ENCODE data around the gene WWC1. TPM values are rescaled to one million over a fixed set of nuclear protein-coding genes. Genes with fewer than 3 reads are reported as not detected.

Gene WWC1
- total and polyA plus RNA-seq, 10 of the 15 experiments (the other 5 are each of a cell fraction or from before 2014, with no cell fraction given): 0.50 to 7.8 (median 2.5) TPM

- no peak for ATAC-seq
- TF ChIP-seq SREBF1 (IDR thresholded peaks at IDR 0.05; ENCODE audit: low read length): no peak
- TF ChIP-seq MTA3 (IDR thresholded peaks at IDR 0.05; ENCODE audit: borderline replicate concordance, low read length): no peak
- no peak for TF ChIP-seq BRCA1 (IDR thresholded peaks at IDR 0.05; ENCODE audit: low read depth, low read length)
- no peak for TF ChIP-seq PML (IDR thresholded peaks at IDR 0.05; ENCODE audit: low read length)
- TF ChIP-seq CREB1 (IDR thresholded peaks at IDR 0.05; ENCODE audit: low read depth): no peak
- TF ChIP-seq NFXL1 (IDR thresholded peaks at IDR 0.05; ENCODE audit: borderline replicate concordance): no peak
- no peak for TF ChIP-seq USF2 (IDR thresholded peaks at IDR 0.05; ENCODE audit: borderline replicate concordance, low read depth, low read length)
- no peak for TF ChIP-seq PAX8 (IDR thresholded peaks at IDR 0.05)
- no peak for TF ChIP-seq RAD51 (IDR thresholded peaks at IDR 0.05)
- TF ChIP-seq SIN3A (IDR thresholded peaks at IDR 0.05; ENCODE audit: low read depth, low read length): no peak
- TF ChIP-seq SMAD5 (IDR thresholded peaks at IDR 0.05; ENCODE audit: low read depth): no peak
- no peak for TF ChIP-seq SMAD1 (IDR thresholded peaks at IDR 0.05; ENCODE audit: low read depth, partially characterized antibody)
- TF ChIP-seq SP1 (IDR thresholded peaks at IDR 0.05; ENCODE audit: low read depth, low read length): no peak
- TF ChIP-seq LARP7 (IDR thresholded peaks at IDR 0.05): no peak
- no peak for TF ChIP-seq WRNIP1 (IDR thresholded peaks at IDR 0.05; ENCODE audit: borderline replicate concordance, low read depth, low read length)
- no peak for TF ChIP-seq E2F4 (IDR thresholded peaks at IDR 0.05; ENCODE audit: low read depth, low read length)
- no peak for TF ChIP-seq MYC (IDR thresholded peaks at IDR 0.05; ENCODE audit: insufficient read depth, insufficient read length, insufficient replicate concordance, low read length, severe bottlenecking)
- no peak for TF ChIP-seq JUNB (IDR thresholded peaks at IDR 0.05)
- no peak for TF ChIP-seq ZBTB33 (IDR thresholded peaks at IDR 0.05)
Observed at GRCh38 chr5:168320805-168321204, 29.4 kb downstream of the WWC1 start.

More at GRCh38 chr5:168320805-168321204, 29.4 kb downstream of the WWC1 start:
- Histone ChIP-seq H3K9ac (ENCODE audit: control insufficient read depth, insufficient read depth, low read length) (no peak overlapping the region), H3K4me2 (ENCODE audit: control insufficient read depth, insufficient read depth) (no peak overlapping the region), H3K79me2 (ENCODE audit: control insufficient read depth, insufficient read depth, low read length) (no peaks in the 10 kb centered on the region), H3K36me3 (ENCODE audit: control insufficient read depth in 2 of 2, insufficient read depth in 2 of 2, low read length in 1 of 2) (no peaks in the 10 kb centered on the region), H3K4me1 (ENCODE audit: control insufficient read depth, insufficient read depth, low read length) (peaks cover 4% of the 10 kb centered on the region), H3K9me3 (replicated peaks; ENCODE audit: control insufficient read depth, insufficient read depth, low read length) (no peaks in the 10 kb centered on the region), H2AFZ (ENCODE audit: control insufficient read depth, low read depth, low read length) (no peak overlapping the region), H3K27me3 (replicated peaks in 1 of 2; ENCODE audit: control insufficient read depth in 2 of 2, insufficient read depth in 2 of 2, low read length in 1 of 2) (no peaks in the 10 kb centered on the region), H3K27ac (ENCODE audit: control insufficient read depth, insufficient read depth) (no peak overlapping the region), H3K4me3 (no peak overlapping the region), H4K20me1 (ENCODE audit: control insufficient read depth, insufficient read depth) (no peaks in the 10 kb centered on the region)
- POLR2A ChIA-PET: interaction anchor here (0.7 kb wide), 1 partner anchor 134 kb away, joined by 3 read pairs; no protein-coding TSS in a partner anchor
- DNase-seq (ENCODE audit: low read depth, low spot score) (no peak), FAIRE-seq (no peak)
- BruUV-seq (replicated peaks): no TSS peak
- intact Hi-C loops (cut with micrococcal nuclease; ENCODE audit: unreplicated experiment): no loop called here
- CTCF ChIA-PET: no interaction called here
- RAD21 ChIA-PET (ENCODE audit: unreplicated experiment): no interaction called here
- SMC1A ChIA-PET (ENCODE audit: uncharacterized antibody, unreplicated experiment): no interaction called here
- WGBS (ENCODE audit: insufficient coverage, insufficient replicate concordance, low lambda C conversion rate, missing lambda C conversion rate): 62% methylated on average over 9 of the region's 9 CpGs
- in situ Hi-C loops (cut with MboI): no loop called here
